HG03575 (cell line): ENCODE data around the gene MRPL55.

Experiments used
- ATAC-seq: cut with Tn5 transposase; IDR thresholded peaks from one replicate; pipeline ENCODE4 v1.9.1; 2021; ENCODE audit not compliant: unreplicated experiment, insufficient number of reproducible peaks, low FRiP score; ENCODE audit errors: extremely low read depth

The MRPL55 gene

DNA sequence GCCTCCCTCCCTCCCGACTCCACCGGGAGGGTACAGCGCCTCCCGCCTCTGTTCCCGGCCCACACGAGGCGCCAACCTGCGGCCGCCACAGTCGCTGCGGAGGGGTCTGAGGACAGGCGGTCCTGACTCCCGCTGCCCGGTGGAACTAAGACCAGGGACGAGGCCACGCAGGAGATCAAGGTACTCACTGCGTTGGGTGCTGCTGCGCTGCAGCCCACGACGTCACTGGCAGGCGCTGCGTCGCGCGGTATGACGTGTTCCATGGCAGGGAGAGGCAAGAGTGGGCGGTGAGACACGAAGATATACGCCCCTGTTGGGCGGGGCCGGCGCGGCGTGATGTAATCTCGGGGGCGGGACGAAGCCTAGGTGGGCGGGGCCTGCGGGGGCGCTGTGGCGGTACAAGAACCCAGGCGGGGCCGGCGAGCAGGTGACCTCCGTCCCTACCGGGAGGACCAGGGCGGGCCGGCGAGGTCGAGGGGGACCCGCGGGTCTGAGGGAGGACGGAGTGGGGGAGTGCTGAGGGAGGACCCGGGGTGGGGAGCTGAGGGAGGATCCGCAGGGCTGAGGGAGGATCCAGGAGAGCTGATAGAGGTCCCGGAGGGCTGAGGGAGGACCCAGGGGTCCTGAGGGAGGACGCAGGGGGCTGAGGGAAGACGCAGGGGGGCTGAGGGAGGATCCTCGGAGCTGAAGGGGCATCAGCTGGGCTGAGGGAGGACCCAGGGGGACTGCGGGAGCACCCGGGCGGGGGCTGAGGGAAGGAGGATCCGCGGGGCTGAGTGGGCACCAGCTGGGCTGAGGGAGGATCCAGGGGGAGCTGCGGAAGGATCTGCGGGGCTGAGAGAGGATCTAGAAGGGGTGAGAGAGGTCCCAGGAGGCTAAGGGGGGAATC lies at the start of gene MRPL55:
MRPL55 (minus strand) TSS at position 227 of the 889 bp plus-strand sequence. CDS start 1,039 bp downstream, outside the sequence.
- ATAC-seq: peak; percentile 59

DNA sequence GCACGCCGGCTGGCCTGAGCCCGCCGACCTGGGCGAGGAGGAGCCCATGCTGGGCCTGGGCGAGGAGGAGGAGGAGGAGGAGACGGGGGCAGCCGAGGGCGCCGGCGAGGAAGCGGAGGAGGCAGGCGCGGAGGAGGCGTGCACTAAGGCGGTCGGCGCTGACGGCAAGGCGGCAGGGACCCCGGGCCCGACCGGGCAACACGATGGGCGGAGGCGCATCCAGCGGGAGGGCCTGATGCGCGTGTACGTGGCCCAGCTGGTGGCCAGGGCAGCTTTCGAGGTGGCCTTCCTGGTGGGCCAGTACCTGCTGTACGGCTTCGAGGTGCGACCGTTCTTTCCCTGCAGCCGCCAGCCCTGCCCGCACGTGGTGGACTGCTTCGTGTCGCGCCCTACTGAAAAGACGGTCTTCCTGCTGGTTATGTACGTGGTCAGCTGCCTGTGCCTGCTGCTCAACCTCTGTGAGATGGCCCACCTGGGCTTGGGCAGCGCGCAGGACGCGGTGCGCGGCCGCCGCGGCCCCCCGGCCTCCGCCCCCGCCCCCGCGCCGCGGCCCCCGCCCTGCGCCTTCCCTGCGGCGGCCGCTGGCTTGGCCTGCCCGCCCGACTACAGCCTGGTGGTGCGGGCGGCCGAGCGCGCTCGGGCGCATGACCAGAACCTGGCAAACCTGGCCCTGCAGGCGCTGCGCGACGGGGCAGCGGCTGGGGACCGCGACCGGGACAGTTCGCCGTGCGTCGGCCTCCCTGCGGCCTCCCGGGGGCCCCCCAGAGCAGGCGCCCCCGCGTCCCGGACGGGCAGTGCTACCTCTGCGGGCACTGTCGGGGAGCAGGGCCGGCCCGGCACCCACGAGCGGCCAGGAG lies 49.3 kb upstream of the MRPL55 start:
- no peak for ATAC-seq

DNA sequence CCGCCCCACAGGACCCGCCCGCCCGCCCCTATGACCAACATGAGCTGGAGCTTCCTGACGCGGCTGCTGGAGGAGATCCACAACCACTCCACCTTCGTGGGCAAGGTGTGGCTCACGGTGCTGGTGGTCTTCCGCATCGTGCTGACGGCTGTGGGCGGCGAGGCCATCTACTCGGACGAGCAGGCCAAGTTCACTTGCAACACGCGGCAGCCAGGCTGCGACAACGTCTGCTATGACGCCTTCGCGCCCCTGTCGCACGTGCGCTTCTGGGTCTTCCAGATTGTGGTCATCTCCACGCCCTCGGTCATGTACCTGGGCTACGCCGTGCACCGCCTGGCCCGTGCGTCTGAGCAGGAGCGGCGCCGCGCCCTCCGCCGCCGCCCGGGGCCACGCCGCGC lies 48.6 kb upstream of the MRPL55 start:
- ATAC-seq: no peak

DNA sequence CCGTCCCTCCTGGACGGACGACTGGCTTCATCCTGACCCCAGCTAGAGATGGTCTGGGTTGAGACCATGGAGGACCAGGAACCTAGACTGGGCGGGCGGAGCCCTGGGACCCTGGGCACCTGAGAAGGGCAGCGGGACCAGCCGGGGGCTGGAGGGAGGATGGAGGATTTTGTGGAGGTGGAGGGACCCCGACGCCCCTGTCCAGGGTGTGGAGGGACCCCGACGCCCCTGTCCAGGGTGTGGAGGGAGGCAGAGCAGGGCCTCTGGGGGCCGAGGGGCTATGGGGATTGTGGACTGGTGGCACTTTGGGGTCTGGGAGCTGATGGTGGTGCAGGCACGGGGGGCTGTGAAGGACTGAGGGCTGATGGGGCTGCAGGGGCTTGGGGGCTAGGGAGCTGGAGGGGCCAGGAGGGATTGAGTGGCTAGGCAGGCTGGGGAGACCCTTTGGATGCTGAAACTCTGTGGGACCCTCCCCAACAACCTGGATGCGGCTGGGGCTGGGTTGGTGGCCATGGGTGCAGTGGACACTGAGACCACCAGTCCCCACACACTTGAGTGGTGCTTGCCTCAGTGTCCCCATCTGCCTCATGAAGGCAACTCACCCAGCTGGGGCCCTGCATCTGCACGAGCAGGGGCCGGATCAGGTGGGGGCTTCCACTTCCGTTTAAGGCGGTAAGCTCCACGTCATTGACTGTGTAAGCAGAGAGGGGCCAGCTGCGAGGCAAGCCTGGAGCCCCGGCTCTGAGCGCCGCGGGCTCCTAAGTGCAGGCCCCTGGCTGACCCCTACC lies 48.0 kb upstream of the MRPL55 start:
- ATAC-seq: no peak

DNA sequence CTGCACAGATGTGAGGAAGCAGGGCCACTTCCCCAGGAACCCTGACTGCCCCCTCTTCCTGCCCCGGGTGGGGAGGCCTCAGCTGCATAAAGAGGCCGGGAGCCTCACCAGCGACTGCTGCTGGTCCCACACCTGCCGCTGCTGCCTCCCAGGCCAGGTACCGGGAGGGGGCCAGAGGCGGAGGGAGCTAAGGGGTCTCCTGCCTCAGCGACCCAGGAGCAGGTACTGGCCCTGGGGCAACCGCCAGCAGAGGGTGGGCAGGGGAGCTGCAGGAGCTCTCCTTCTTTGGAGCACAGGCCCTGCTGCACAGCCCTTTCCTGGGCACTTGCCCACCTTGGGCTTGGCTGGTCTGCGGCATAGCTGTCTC lies 47.4 kb upstream of the MRPL55 start:
- no peak for ATAC-seq

DNA sequence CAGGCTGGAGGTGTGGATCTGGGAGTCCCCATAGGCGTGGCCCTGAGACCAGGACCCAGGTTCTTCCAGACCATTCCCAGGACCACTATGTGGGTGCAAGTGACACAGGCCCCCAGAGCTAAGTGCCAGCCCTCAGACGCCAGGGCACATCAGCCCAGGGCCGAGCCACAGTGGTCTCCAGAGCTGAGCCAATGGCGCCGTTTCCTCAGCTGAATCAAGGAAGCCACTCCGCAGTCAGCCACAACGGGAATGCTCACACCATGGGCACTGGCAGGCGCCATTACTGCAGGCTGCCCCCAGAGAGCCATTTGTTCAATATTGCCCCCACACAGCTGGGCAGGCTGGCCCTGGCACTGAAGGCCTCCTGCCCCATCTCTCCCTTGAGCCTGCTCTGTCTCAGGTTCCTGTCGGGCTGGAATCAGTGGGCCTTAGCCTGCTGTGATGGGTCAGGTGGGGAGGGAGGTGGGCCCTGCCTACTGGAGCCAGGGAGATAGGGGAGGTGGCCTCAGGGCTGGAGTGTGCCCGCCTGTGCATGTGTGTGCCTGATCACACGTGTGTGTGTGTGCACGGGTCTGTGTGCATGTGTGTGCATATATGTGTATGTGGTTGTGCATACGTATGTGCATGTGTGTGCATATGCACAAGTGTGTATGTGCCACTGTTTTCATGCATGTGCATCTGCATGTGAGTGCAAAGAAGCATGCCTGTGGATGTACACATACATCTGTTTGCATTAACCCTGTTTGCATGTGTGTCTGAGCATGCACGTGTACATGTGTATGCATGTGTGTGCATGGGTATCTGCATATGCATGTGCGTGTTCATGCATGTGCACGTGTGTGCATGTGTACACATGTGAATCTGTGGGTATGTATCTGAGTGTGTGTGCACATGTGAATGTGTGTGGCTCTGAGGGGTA lies 46.8 kb upstream of the MRPL55 start:
- no peak for ATAC-seq

DNA sequence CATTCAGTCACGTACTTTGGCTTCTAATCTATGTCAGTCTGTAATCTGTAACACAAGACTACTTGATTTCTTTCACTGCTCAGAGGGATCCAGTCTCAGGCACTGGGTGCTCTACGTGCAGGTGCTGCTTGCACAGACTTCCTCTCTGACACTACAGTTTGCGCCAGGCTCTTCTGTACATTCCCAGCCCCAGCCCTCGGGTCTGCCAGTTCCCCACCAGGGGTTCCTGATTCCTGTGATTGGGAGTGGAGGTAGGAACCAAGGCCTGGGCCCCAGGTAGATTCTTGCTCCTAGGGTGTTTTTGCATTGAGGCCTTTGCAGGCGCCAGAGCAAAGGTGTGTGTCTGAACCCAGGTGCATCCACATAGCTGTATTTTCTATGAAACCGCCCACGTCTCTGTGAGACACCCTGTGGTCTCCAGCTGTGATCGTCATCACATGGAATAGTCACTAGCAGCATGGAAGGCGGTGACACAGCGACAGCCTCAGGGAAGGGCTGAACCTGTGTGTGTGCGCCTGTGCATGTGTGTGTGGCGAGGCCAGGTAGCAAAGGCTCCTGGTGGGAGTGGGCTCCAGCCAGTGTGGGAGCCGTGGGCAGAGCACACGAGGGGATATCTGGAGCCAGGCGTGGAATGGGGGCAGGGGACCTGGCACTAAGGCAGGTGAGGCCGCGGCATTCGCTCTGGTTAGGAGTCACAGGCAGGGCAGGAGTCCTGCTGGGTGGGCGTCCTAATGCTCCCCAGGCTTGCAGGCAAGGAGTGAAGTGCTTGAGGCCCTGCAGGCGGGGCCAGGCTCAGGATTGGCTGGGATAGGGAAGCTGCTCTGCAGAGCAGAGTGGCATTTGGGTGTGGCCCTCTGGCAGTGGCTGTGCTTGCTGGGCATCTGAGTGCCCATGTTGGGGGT lies 45.8 kb upstream of the MRPL55 start:
- no peak for ATAC-seq

DNA sequence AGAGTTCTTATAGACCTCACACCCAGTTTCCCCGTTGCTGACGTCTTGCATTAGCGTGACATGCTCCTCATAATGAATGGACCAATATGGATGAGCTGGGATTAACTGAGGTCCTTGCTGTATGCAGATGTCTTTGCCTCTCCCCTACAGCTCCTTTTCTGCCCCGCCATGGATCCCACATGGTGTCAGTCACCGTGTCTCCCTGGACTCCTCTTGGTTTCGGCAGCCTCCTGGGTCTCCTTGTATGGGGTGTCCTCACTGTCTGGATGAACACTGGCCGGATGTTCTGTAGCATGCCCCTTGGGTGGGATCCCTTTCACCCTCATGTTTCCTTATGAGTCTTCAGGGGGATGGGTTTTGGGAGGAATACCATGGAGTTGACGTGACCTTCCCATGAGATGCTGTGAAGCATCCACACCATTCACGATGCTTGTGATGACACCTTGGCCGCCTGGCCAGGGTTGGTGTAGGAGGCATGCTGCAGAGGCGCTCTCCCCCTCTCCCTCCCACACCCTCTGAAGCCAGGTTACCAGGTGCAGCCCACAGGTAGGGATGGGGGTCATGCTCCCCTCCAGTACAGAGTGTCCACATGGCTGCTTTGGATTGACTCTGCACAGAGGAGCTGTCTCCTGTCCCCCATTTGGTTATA lies 45.0 kb upstream of the MRPL55 start:
- no peak for ATAC-seq

DNA sequence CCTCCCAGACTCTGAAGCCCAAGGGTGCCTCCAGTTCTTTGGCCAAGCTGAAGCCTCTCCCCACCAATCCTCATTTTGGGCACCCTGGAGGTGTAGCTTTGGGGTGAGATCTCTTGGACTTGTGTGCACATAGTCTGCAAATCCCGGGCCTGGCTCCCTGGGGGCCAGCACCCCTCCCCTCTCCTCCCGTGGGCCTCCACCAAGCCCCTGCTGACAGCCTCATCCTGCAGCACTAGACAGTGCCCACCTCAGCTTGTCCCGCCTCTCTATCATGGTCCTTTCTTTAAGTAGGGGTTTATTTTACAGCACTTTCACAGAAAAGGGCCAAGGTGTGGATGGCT lies 43.8 kb upstream of the MRPL55 start:
- ATAC-seq: no peak

DNA sequence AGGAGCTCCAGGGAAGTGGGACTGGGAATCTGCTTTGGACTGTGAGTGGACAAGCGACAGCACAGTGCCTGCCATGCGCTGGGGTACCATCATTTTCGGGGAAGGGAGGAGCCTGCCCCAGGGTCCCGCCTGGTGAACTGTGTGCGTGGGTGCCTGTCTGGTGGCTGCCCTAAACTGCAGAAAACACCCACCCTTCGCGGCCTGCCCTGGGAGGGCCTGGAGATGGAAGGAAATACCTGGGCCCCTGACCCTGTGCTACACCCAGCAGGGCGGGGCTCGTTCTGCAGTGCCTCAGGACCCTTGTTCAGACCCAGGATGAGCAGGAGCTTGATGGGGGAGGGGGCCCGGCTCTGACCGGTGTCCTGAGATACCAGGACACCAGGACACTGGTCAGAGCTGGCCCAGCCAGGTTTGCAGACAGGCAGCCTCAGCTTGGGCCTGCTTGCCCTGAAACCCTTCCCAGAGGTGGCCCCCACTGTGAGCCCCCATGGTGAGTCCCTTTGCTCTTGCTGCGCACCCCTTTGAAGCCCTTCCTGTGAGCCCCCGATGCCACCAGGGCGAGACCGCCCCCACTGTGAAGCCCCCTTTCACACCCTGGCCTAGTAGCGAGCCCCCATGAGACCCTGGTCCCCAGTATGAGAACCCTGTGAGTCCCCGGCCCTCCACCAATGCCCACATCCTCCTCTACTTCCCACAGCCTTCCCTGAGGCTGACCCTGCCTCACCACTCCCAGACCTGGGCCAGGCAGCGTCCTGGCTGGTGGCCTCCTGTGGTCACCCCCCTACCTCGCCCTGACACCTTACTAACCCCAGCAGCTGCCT lies 43.2 kb upstream of the MRPL55 start:
- no peak for ATAC-seq

DNA sequence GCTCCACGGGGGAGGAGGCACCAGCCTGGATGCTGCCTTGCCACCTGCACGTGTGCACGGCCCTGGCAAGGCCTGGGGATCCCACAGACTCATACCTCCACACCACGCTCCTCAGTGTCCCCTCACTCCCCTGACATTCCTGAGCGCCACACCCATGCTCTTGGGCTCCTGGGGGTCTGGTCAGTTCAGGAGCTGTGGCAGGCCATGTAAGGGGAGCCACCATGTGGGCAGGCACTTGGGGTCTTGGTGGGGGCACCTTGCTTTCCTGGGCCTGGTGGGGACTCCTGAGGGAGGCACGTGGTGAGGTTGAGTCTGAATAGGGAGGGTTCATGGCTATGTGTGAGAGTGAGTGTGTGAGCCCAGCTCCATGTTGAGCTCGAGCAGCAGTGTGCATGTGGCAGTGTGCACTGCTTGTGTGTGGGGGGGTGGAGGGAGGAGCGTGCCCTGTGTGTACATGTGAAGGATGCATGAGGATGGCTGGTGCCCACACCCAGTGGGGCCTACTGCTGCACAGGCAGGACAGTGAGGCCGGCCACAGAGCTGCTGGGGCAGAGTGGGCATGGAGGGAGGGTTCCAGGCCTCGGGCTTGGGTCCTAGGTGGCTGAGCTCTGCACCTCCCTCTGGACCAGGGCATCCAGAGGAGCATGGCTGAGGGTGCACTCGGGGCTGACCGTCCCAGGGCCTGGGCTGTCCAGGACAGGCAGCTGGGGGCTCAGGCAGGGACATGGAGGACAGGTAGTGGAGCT lies 42.3 kb upstream of the MRPL55 start:
- no peak for ATAC-seq

DNA sequence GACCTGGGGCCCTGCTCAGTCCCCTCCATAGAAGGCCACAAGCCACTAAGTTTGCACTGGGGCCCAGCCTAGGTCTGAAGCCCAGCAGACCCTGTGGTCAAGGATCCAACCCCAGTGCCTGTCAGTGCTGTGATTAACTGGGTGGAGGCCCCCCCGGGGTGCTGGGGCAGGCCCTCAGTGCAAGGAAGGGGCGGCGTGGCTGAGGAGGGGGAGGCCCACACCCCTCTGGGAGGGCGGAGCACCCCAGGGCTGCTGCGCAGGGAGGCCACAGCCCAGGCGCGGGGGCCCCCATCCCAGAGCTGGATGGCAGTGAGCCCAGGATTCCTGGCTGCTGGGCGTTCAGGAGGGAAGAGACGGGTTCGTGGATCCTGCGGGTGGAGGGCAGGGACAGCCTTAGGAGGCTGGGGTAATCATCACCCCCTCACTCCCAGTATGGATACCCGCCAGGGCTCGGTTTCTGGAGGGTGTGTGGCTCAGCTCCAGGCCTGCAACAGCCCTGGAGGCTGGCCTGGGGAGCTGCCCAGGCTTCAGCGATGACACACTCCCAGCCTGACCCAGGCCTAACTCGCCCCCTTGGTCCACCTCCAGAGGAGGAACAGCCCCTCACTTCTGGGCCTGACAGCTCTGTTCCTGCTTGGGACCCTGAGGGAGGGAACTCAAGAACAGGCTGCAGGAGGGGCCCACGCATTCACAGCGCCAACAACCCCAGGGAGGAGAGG lies 41.5 kb upstream of the MRPL55 start:
- ATAC-seq: no peak

DNA sequence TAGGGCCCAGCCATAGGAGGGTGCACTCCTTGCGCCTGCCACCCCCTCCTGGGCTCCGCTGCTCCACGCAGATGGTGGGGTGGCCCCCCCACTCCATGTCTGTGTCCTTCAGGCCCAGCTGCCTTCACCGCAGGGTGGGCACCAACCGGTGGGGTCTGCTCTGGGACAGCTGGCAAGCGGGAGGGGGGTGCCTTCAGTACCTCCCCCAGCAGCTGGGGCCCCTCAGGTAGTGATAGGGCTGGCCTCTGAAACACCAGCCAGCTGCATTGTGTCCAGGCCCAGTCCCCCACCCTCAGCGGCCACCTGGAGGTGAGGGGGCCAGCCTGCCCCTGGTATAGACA lies 41.0 kb upstream of the MRPL55 start:
- no peak for ATAC-seq

DNA sequence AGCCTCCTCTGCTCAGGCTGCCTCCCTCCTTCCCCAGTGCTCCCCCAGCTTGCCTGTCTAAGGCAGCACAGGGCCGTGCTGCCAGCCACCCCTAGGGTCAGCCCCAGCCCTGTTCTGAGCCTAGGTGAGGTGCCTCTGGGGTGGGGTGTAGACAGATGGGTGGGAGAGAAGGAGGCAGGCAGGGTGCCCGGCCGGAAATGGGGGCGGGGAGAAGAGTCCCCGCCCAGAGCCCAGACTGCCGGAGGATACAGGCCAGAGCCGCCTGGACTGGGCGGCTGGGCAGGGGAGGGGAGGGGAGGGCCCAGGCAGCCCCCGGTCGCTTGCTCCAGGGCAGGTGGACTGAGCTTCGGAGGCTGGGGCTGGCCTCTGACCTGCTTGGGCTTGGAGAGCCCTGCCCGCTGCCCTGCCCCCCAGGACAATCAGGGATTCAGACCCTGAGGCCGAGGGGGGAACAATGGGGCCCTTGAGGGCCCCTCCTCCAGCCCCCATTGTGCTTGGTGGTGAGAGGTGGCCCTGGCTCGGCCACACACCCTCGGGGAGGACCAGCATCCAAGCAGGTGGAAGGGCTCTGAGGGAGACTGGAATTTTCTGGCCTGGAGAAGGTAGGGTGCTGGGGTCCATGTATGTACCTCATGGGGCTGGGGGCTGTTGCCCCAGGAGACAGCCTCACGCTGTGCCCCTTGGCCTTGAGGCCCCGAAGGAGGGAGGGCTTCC lies 40.5 kb upstream of the MRPL55 start, which contains the start of gene GJC2:
GJC2 (plus strand) TSS at position 525 of the 714 bp plus-strand sequence. CDS start 7,829 bp downstream, outside the sequence.
- ATAC-seq: no peak
